Measurements from ENCODE around the gene VOPP1.

VOPP1 gene

DNA sequence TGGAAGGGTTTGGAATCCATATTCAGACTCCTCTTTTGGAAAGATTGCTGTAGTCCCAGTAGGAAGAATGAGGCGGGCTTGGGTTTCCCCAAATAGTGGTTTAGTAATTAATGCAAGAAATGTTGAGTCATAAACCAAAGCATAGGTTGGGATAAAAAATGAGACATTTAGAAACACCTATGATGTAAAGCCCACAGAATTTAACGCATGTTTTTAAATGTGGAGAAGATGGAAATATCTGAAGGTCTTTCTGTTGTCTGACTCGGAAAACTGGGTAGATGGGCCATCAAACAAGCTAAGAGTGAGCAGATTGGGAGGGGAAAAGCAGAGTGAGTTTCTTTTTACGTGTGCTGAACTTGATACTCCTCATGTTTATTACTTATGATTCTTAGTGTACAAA lies 145.0 kb downstream of the VOPP1 start:
- FAIRE-seq, result no peak

DNA sequence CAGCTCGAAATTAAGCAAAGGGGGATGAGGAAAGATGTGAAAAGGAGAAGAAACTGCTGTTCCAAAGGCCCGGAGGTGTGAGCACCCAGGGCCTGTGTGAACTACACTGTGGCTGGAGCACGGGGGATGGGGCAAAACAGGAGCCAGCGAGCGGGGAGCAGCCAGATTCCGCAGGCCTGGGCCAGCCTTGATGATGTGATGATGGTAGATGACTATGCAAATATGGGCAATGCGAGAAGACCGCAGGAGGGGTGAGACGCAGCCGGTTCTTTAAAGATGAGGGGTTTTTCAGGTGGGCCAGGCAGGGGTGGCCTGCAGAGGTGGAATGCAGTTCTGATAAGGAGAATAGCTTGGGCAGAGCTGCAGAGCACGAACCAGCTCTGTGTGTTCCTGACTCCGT lies 145.6 kb downstream of the VOPP1 start:
- no peak for FAIRE-seq

DNA sequence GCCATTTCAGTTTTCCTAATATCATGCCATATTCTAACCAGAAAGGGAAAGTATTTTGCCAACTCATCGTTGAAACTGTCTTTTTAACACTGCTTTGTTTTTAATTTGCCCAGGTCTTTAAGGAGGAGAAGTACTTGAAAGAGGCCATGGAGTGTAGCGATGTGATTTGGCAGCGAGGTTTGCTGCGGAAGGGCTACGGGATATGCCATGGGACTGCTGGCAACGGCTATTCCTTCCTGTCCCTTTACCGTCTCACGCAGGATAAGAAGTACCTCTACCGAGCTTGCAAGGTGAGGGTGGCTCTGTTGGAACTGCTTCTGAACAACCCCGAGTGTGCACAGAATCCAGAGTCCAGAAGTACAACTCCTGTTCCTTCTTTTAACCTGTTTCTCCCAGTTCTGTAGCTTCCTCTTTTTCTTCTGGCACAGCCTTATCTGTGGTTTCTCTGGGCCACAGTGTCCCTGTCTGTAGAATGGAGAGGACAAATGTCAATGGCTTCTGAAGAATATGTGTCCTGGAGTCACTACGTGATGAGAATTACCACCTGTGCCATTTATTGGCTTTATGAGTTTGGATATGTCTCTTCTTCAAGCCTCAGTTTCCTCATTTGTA lies 147.1 kb downstream of the VOPP1 start:
- FAIRE-seq, result no peak

DNA sequence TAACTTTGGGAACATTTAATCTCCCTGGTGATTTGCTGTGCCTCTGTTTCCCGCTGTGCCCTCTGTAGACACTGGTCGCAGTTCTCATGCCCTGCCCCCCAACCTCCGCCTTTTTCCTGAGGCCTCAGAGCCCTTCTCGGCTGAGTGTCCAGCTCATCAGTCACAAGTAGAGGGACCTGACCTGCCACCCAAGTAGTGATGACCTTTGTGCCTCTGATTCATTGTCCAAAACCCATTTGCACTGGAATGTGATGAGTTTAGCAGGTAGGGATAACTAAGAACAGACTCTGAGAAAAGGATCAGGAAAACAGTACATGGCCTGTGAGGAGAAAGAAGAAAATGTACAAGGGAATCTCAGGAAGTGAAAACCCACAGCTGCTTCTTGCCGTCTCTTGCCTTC lies 148.4 kb downstream of the VOPP1 start:
- FAIRE-seq, result no peak

DNA sequence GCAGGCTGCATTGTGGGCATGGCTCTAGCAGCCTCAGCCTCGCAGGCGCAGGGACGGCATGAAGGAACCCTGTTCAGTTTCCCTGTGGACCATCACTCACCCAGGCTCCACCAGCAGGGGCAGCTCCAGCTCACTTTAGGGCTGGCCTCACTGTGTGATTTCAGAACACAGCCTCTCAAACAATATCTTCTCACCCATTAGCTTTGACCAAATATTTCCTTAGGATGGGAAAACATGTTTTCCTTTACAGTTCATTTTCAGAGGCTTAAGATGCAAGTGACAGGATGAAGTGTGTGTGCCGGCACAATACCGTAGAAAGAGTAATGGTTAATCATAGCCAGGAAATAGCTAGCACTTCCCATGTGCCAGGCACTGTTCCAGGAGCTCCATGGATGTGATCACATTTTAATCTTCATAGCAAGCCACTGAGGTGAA lies 149.0 kb downstream of the VOPP1 start:
- no peak for FAIRE-seq
